Astrocyte (in vitro differentiated cells and primary cell): Measurements from ENCODE around the gene SPIC. TPM values are rescaled to one million over a fixed set of nuclear protein-coding genes. Genes with fewer than 3 reads are reported as not detected.

Experiments used
- DNase-seq: peaks from one replicate; pipeline ENCODE4 v3.0.0-alpha.2; 2010; ENCODE audit warnings: low read depth
- FAIRE-seq: peaks from 2 replicates; lab custom pipeline; 2011; peaks lifted over from hg19 to GRCh38; lab: Jason Lieb, UNC
- H2AFZ ChIP-seq: 2 replicates; pipeline ENCODE4 v1.6.0; 2012; ENCODE audit warnings: low read depth, low read length, inconsistent platforms
- H3K27ac ChIP-seq: 2 replicates; pipeline ENCODE4 v1.5.1; 2011; ENCODE audit warnings: low read depth, low read length, inconsistent platforms
- H3K27me3 ChIP-seq: 2 replicates; pipeline ENCODE4 v1.6.0; 2011; ENCODE audit warnings: low read length, inconsistent platforms; ENCODE audit not compliant: insufficient read depth
- H3K36me3 ChIP-seq: 2 replicates; pipeline ENCODE4 v1.5.1; 2011; ENCODE audit warnings: low read length, inconsistent platforms; ENCODE audit not compliant: insufficient read depth
- H3K4me1 ChIP-seq: 2 replicates; pipeline ENCODE4 v1.5.1; 2011; ENCODE audit warnings: low read length, inconsistent platforms; ENCODE audit not compliant: insufficient read depth
- H3K4me2 ChIP-seq: 2 replicates; pipeline ENCODE4 v1.6.0; 2012; ENCODE audit warnings: low read length, inconsistent platforms
- H3K4me3 ChIP-seq: 2 replicates; pipeline ENCODE4 v1.5.1; 2011; ENCODE audit warnings: low read depth, mild to moderate bottlenecking, low read length, inconsistent platforms; ENCODE audit not compliant: insufficient read depth
- H3K79me2 ChIP-seq: 2 replicates; pipeline ENCODE4 v1.6.0; 2012; ENCODE audit warnings: mild to moderate bottlenecking, low read length, inconsistent platforms; ENCODE audit not compliant: insufficient read depth
- H3K9ac ChIP-seq: 2 replicates; pipeline ENCODE4 v1.6.0; 2012; ENCODE audit warnings: mild to moderate bottlenecking, low read length, inconsistent platforms
- H3K9me3 ChIP-seq: 2 replicates; pipeline ENCODE4 v1.5.1; 2012; ENCODE audit warnings: low read depth, mild to moderate bottlenecking, low read length, inconsistent platforms; ENCODE audit not compliant: insufficient read depth
- H4K20me1 ChIP-seq: 2 replicates; pipeline ENCODE4 v1.6.0; 2012; ENCODE audit warnings: low read length, inconsistent platforms; ENCODE audit not compliant: insufficient read depth
- H3K27ac Mint-ChIP-seq: one replicate; pipeline ENCODE4 v1.8.0; 2021; ENCODE audit warnings: mild to moderate bottlenecking, mixed read lengths; ENCODE audit not compliant: unreplicated experiment
- H3K27me3 Mint-ChIP-seq: one replicate; pipeline ENCODE4 v1.8.0; 2021; ENCODE audit warnings: low read depth, mixed read lengths; ENCODE audit not compliant: unreplicated experiment
- H3K36me3 Mint-ChIP-seq: one replicate; pipeline ENCODE4 v1.8.0; 2021; ENCODE audit warnings: low read depth, mixed read lengths; ENCODE audit not compliant: unreplicated experiment
- H3K4me1 Mint-ChIP-seq: one replicate; pipeline ENCODE4 v1.8.0; 2021; ENCODE audit warnings: low read depth, mixed read lengths; ENCODE audit not compliant: unreplicated experiment
- H3K4me3 Mint-ChIP-seq: one replicate; pipeline ENCODE4 v1.8.0; 2021; ENCODE audit warnings: mild to moderate bottlenecking, moderate library complexity, mixed read lengths; ENCODE audit not compliant: unreplicated experiment
- H3K9me3 Mint-ChIP-seq: one replicate; pipeline ENCODE4 v1.8.0; 2021; ENCODE audit warnings: mild to moderate bottlenecking, mixed read lengths; ENCODE audit not compliant: unreplicated experiment
- CTCF ChIP-seq: IDR thresholded peaks from 2 replicates; pipeline ENCODE4 v1.5.1; 2011; ENCODE audit warnings: low read depth, mild to moderate bottlenecking, inconsistent platforms, low read length, moderate library complexity; ENCODE audit not compliant: insufficient read depth
- EZH2 ChIP-seq: IDR thresholded peaks from 2 replicates; pipeline ENCODE4 v1.6.1; 2012; ENCODE audit warnings: mild to moderate bottlenecking, low read length, inconsistent platforms; ENCODE audit not compliant: insufficient read depth
- total RNA-seq: library from RNA; stranded (reverse); gene quantifications from 2 replicates; pipeline ENCODE4 v1.2.1, GENCODE V29; 2021

The SPIC gene
- total RNA-seq, 1 donor from 2014 or later, result not detected

- H3K9me3 ChIP-seq, result no peaks in the 10 kb centered on the region
- no peaks in the 10 kb centered on the region for H3K36me3 ChIP-seq
- Mint-ChIP-seq H3K36me3 (no peaks in the 10 kb centered on the region), H3K4me3 (no peak overlapping the region), H3K4me1 (no peaks in the 10 kb centered on the region), H3K27me3 (no peaks in the 10 kb centered on the region), H3K9me3 (no peaks in the 10 kb centered on the region), H3K27ac (no peak overlapping the region)
- no peaks in the 10 kb centered on the region for H4K20me1 ChIP-seq
- no peak overlapping the region for H3K4me2 ChIP-seq
- H2AFZ ChIP-seq, result no peak overlapping the region
- H3K9ac ChIP-seq, result no peak overlapping the region
- H3K4me3 ChIP-seq, result no peak overlapping the region
- H3K79me2 ChIP-seq, result no peaks in the 10 kb centered on the region
- no peaks in the 10 kb centered on the region for H3K4me1 ChIP-seq
- FAIRE-seq (no peak), DNase-seq (no peak)
- no peaks in the 10 kb centered on the region for H3K27me3 ChIP-seq
- no peak overlapping the region for H3K27ac ChIP-seq
- no peak for TF ChIP-seq CTCF
- no peak for TF ChIP-seq EZH2
Measured at GRCh38 chr12:101436136-101436535, 39.0 kb upstream of the SPIC start.

GRCh38 chr12:101439236-101439635 lies 35.9 kb upstream of the SPIC start:
- Histone ChIP-seq H3K4me1 (no peaks in the 10 kb centered on the region), H3K79me2 (no peaks in the 10 kb centered on the region), H2AFZ (no peak overlapping the region), H3K4me3 (no peak overlapping the region), H3K9me3 (no peaks in the 10 kb centered on the region), H3K9ac (no peak overlapping the region), H3K4me2 (no peak overlapping the region), H3K27me3 (no peaks in the 10 kb centered on the region), H3K36me3 (no peaks in the 10 kb centered on the region), H4K20me1 (no peaks in the 10 kb centered on the region), H3K27ac (no peak overlapping the region)
- Mint-ChIP-seq H3K9me3 (no peaks in the 10 kb centered on the region), H3K4me1 (no peaks in the 10 kb centered on the region), H3K27me3 (no peaks in the 10 kb centered on the region), H3K4me3 (no peak overlapping the region), H3K27ac (no peak overlapping the region), H3K36me3 (no peaks in the 10 kb centered on the region)
- FAIRE-seq (no peak), DNase-seq (no peak)
- TF ChIP-seq CTCF, result no peak
- no peak for TF ChIP-seq EZH2

GRCh38 chr12:101441461-101442224 lies 33.5 kb upstream of the SPIC start:
- Mint-ChIP-seq H3K27me3 (no peaks in the 10 kb centered on the region), H3K4me3 (no peak overlapping the region), H3K36me3 (no peaks in the 10 kb centered on the region), H3K27ac (no peak overlapping the region), H3K4me1 (no peaks in the 10 kb centered on the region), H3K9me3 (no peaks in the 10 kb centered on the region)
- Histone ChIP-seq H3K27me3 (no peaks in the 10 kb centered on the region), H3K36me3 (no peaks in the 10 kb centered on the region), H3K9me3 (no peaks in the 10 kb centered on the region), H3K4me2 (no peak overlapping the region), H3K4me1 (no peaks in the 10 kb centered on the region), H3K9ac (no peak overlapping the region), H3K27ac (no peak overlapping the region), H3K4me3 (no peak overlapping the region), H3K79me2 (no peaks in the 10 kb centered on the region), H4K20me1 (no peaks in the 10 kb centered on the region), H2AFZ (no peak overlapping the region)
- no peak for TF ChIP-seq CTCF
- no peak for TF ChIP-seq EZH2
- DNase-seq, result no peak
- no peak for FAIRE-seq
